Endothelial cell of umbilical vein (primary cell): ENCODE data around the gene KRTAP4-9.
"Not testable (repeated sequence)": the region's sequence is repeated elsewhere in the genome, so short reads cannot be mapped to it uniquely, and the experiment has no call there.

Experiments used
- CTCF ChIP-seq, 2 donors: IDR thresholded peaks; 1 replicate in 1 of 2; 2 replicates in 1 of 2; pipeline ENCODE4 v1.5.1; 2011; ENCODE audit warnings: low read length in 2 of 2, mild to moderate bottlenecking in 2 of 2, moderate library complexity in 2 of 2, control low read depth in 1 of 2, inconsistent platforms in 1 of 2, low read depth in 1 of 2; ENCODE audit not compliant: insufficient read depth in 1 of 2; ENCODE audit errors: extremely low read depth in 1 of 2
- EZH2 ChIP-seq: IDR thresholded peaks from 2 replicates; pipeline ENCODE4 v1.6.1; 2012; ENCODE audit warnings: borderline replicate concordance, low read depth, mild to moderate bottlenecking, moderate library complexity, low read length, inconsistent platforms; ENCODE audit not compliant: severe bottlenecking
- POLR2A ChIP-seq: IDR thresholded peaks from 2 replicates; pipeline ENCODE4 v1.6.1; 2012; ENCODE audit warnings: low read depth, mild to moderate bottlenecking, control low read depth, low read length

GRCh38 chr17:41059276-41060051 is 45.7 kb upstream of the KRTAP4-9 start:
- TF ChIP-seq CTCF (IDR thresholded peaks at IDR 0.05; ENCODE audit: extremely low read depth in 1 of 2, insufficient read depth in 1 of 2, low read depth in 1 of 2, low read length in 2 of 2); POLR2A; EZH2: not testable (repeated sequence)
